ENCODE results near the gene RARB. TPM values are rescaled to one million over a fixed set of nuclear protein-coding genes. Genes with fewer than 3 reads are reported as not detected.

RARB gene
- total RNA-seq, 1 experiment from 2014 or later: 2.0 TPM

- no peak for DNase-seq
- no peaks in the 10 kb centered on the region for H3K36me3 ChIP-seq (replicated peaks; ENCODE audit: control insufficient read depth, insufficient read depth, low read length)
- peak overlapping the region; percentile 60; the same call in 1 of the 2 replicates for H3K4me3 ChIP-seq (ENCODE audit: insufficient read depth, low read depth, low read length)
- H3K27me3 ChIP-seq (ENCODE audit: control insufficient read depth, insufficient read depth, low read length): peaks cover 2% of the 10 kb centered on the region; the same call in 1 of the 2 replicates
Observed at GRCh38 chr3:25429361-25430286, 1.6 kb downstream of the RARB start.

GRCh38 chr3:25430287-25430934 lies 2.3 kb downstream of the RARB start:
- Histone ChIP-seq H3K4me3 (ENCODE audit: insufficient read depth, low read depth, low read length) (peak overlapping the region; percentile 18; the same call in 1 of the 2 replicates), H3K27me3 (ENCODE audit: control insufficient read depth, insufficient read depth, low read length) (peaks cover 2% of the 10 kb centered on the region; the same call in 1 of the 2 replicates), H3K36me3 (replicated peaks; ENCODE audit: control insufficient read depth, insufficient read depth, low read length) (no peaks in the 10 kb centered on the region)
- DNase-seq: no peak

- DNase-seq: no peak
- Histone ChIP-seq H3K36me3 (replicated peaks; ENCODE audit: control insufficient read depth, insufficient read depth, low read length) (no peaks in the 10 kb centered on the region), H3K4me3 (ENCODE audit: insufficient read depth, low read depth, low read length) (no peak overlapping the region; the same call in 1 of the 2 replicates), H3K27me3 (ENCODE audit: control insufficient read depth, insufficient read depth, low read length) (peaks cover 2% of the 10 kb centered on the region; the same call in 1 of the 2 replicates)
Observed at GRCh38 chr3:25430935-25431770, 3.1 kb downstream of the RARB start.

GRCh38 chr3:25432176-25432720 lies 4.2 kb downstream of the RARB start:
- no peak for DNase-seq
- Histone ChIP-seq H3K27me3 (ENCODE audit: control insufficient read depth, insufficient read depth, low read length) (peaks cover 2% of the 10 kb centered on the region; the same call in 1 of the 2 replicates), H3K36me3 (replicated peaks; ENCODE audit: control insufficient read depth, insufficient read depth, low read length) (no peaks in the 10 kb centered on the region), H3K4me3 (ENCODE audit: insufficient read depth, low read depth, low read length) (no peak overlapping the region)

- Histone ChIP-seq H3K36me3 (replicated peaks; ENCODE audit: control insufficient read depth, insufficient read depth, low read length) (no peaks in the 10 kb centered on the region), H3K27me3 (ENCODE audit: control insufficient read depth, insufficient read depth, low read length) (peaks cover 2% of the 10 kb centered on the region; the same call in 1 of the 2 replicates), H3K4me3 (ENCODE audit: insufficient read depth, low read depth, low read length) (no peak overlapping the region)
- no peak for DNase-seq
Observed at GRCh38 chr3:25433106-25433505, 5.0 kb downstream of the RARB start.

- H3K4me3 ChIP-seq (ENCODE audit: insufficient read depth, low read depth, low read length): no peak overlapping the region
Observed at GRCh38 chr3:25433868-25434267, 5.8 kb downstream of the RARB start.

GRCh38 chr3:25437953-25438352 lies 9.9 kb downstream of the RARB start:
- H3K36me3 ChIP-seq (replicated peaks; ENCODE audit: control insufficient read depth, insufficient read depth, low read length): no peaks in the 10 kb centered on the region
- H3K27me3 ChIP-seq (ENCODE audit: control insufficient read depth, insufficient read depth, low read length): no peaks in the 10 kb centered on the region
- no peak for DNase-seq
- no peak overlapping the region for H3K4me3 ChIP-seq (ENCODE audit: insufficient read depth, low read depth, low read length)

More at GRCh38 chr3:25433868-25434267, 5.8 kb downstream of the RARB start:
- Histone ChIP-seq H3K36me3 (replicated peaks; ENCODE audit: control insufficient read depth, insufficient read depth, low read length) (no peaks in the 10 kb centered on the region), H3K27me3 (ENCODE audit: control insufficient read depth, insufficient read depth, low read length) (no peaks in the 10 kb centered on the region)
- no peak for DNase-seq

- Histone ChIP-seq H3K4me3 (ENCODE audit: insufficient read depth, low read depth, low read length) (no peak overlapping the region), H3K36me3 (replicated peaks; ENCODE audit: control insufficient read depth, insufficient read depth, low read length) (no peaks in the 10 kb centered on the region), H3K27me3 (ENCODE audit: control insufficient read depth, insufficient read depth, low read length) (no peaks in the 10 kb centered on the region; the same call in 1 of the 2 replicates)
- DNase-seq: no peak
Observed at GRCh38 chr3:25438791-25439555, 10.9 kb downstream of the RARB start.

GRCh38 chr3:25441234-25441856 lies 13.3 kb downstream of the RARB start:
- no peaks in the 10 kb centered on the region; the same call in 1 of the 2 replicates for H3K27me3 ChIP-seq (ENCODE audit: control insufficient read depth, insufficient read depth, low read length)
- no peaks in the 10 kb centered on the region for H3K36me3 ChIP-seq (replicated peaks; ENCODE audit: control insufficient read depth, insufficient read depth, low read length)
- DNase-seq: peak; percentile 54
- no peak overlapping the region for H3K4me3 ChIP-seq (ENCODE audit: insufficient read depth, low read depth, low read length)

- H3K27me3 ChIP-seq (ENCODE audit: control insufficient read depth, insufficient read depth, low read length): no peaks in the 10 kb centered on the region; the same call in 1 of the 2 replicates
Observed at GRCh38 chr3:25442486-25442885, 14.4 kb downstream of the RARB start.

GRCh38 chr3:25444273-25444672 lies 16.2 kb downstream of the RARB start:
- no peak for DNase-seq
- no peak overlapping the region for H3K4me3 ChIP-seq (ENCODE audit: insufficient read depth, low read depth, low read length)
- H3K36me3 ChIP-seq (replicated peaks; ENCODE audit: control insufficient read depth, insufficient read depth, low read length): no peaks in the 10 kb centered on the region
- H3K27me3 ChIP-seq (ENCODE audit: control insufficient read depth, insufficient read depth, low read length): no peaks in the 10 kb centered on the region; the same call in 1 of the 2 replicates

More at GRCh38 chr3:25442486-25442885, 14.4 kb downstream of the RARB start:
- H3K4me3 ChIP-seq (ENCODE audit: insufficient read depth, low read depth, low read length): no peak overlapping the region
- H3K36me3 ChIP-seq (replicated peaks; ENCODE audit: control insufficient read depth, insufficient read depth, low read length): no peaks in the 10 kb centered on the region
- DNase-seq: no peak

- H3K36me3 ChIP-seq (replicated peaks; ENCODE audit: control insufficient read depth, insufficient read depth, low read length): no peaks in the 10 kb centered on the region
- H3K4me3 ChIP-seq (ENCODE audit: insufficient read depth, low read depth, low read length): no peak overlapping the region
- no peak for DNase-seq
- no peaks in the 10 kb centered on the region; the same call in 1 of the 2 replicates for H3K27me3 ChIP-seq (ENCODE audit: control insufficient read depth, insufficient read depth, low read length)
Observed at GRCh38 chr3:25445731-25446130, 17.7 kb downstream of the RARB start.

- no peak for DNase-seq
- H3K36me3 ChIP-seq (replicated peaks; ENCODE audit: control insufficient read depth, insufficient read depth, low read length): no peaks in the 10 kb centered on the region
- H3K27me3 ChIP-seq (ENCODE audit: control insufficient read depth, insufficient read depth, low read length): no peaks in the 10 kb centered on the region; the same call in 1 of the 2 replicates
- no peak overlapping the region for H3K4me3 ChIP-seq (ENCODE audit: insufficient read depth, low read depth, low read length)
Observed at GRCh38 chr3:25447285-25447684, 19.2 kb downstream of the RARB start.

Data from H7 (cell line).